Heart left ventricle (tissue), 16 donors: ENCODE data around the gene SLC10A4. TPM values are rescaled to one million over a fixed set of nuclear protein-coding genes. Genes with fewer than 3 reads are reported as not detected.
"Not testable (repeated sequence)": the region's sequence is repeated elsewhere in the genome, so short reads cannot be mapped to it uniquely, and the experiment has no call there.

Experiments
- ATAC-seq, 4 donors: fragments of 200-7000 bp; cut with Tn5 transposase; one replicate each; pipeline ENCODE4 v1.9.1; 2020 to 2022; ENCODE audit warnings: moderate library complexity in 4 of 4, mild to moderate bottlenecking in 3 of 4, moderate number of reproducible peaks in 1 of 4
- DNase-seq, 5 donors: peaks; one replicate each; pipeline ENCODE4 v3.0.0-alpha.2; 2020
- H3K27ac ChIP-seq, 12 donors: fragments of 200-600 bp; sonication (generic) in 4 of 12; one replicate each; pipeline versions ENCODE4 v1.5.0 to v1.8.0; 2016 to 2022; ENCODE audit warnings: mild to moderate bottlenecking in 2 of 12
- H3K27me3 ChIP-seq, 9 donors: fragments of 200-600 bp; sonication (generic) in 2 of 9; one replicate each; pipeline versions ENCODE4 v1.5.1 to v1.8.0; 2016 to 2022; ENCODE audit warnings: mild to moderate bottlenecking in 3 of 9
- H3K36me3 ChIP-seq, 9 donors: fragments of 200-600 bp; sonication (generic) in 2 of 9; one replicate each; pipeline versions ENCODE4 v1.5.0 to v1.8.0; 2018 to 2022; ENCODE audit warnings: mild to moderate bottlenecking in 2 of 9
- H3K4me1 ChIP-seq, 12 donors: fragments of 200-600 bp; sonication (generic) in 4 of 12; one replicate each; pipeline versions ENCODE4 v1.5.0 to v1.8.0; 2016 to 2022; ENCODE audit warnings: mild to moderate bottlenecking in 3 of 12
- H3K4me3 ChIP-seq, 12 donors: fragments of 200-600 bp; sonication (generic) in 4 of 12; one replicate each; pipeline versions ENCODE4 v1.5.0 to v1.8.0; 2017 to 2022; ENCODE audit warnings: mild to moderate bottlenecking in 9 of 12, moderate library complexity in 4 of 12
- H3K9me3 ChIP-seq, 12 donors: fragments of 200-600 bp; sonication (generic) in 4 of 12; one replicate each; pipeline versions ENCODE4 v1.5.0 to v1.8.0; 2016 to 2022; ENCODE audit warnings: mild to moderate bottlenecking in 1 of 12
- POLR2A ChIP-seq, 2 donors: fragments of 450-650 bp; IDR thresholded peaks; one replicate each; pipeline ENCODE4 v1.6.1; 2017; ENCODE audit warnings: antibody characterized with exemption in 2 of 2, mild to moderate bottlenecking in 2 of 2, moderate library complexity in 2 of 2
- WGBS, 4 donors: extraction: QIAGEN DNeasy Blood & Tissue Kit in 2 of 4; methylation state at CpG; one replicate each; pipeline versions ENCODE4 v1.1.5 to v1.1.7; 2013 to 2018; 5-methylcytosine and 5-hydroxymethylcytosine counted together
- intact Hi-C, 10 donors: fragments of 100-400 bp; cut with DNase I; formaldehyde crosslinking; loops; one replicate each; pipeline versions ENCODE4 v1.11.1 to v1.14.2; 2022
- long read RNA-seq, 3 donors: library from polyadenylated mRNA; unstranded; transcript quantifications; one replicate each; pipeline ENCODE4 v2.0.0, GENCODE V29; 2020 to 2021
- polyA plus RNA-seq, 2 donors: library from polyadenylated mRNA; stranded (reverse); fragments of 200-250 nt; gene quantifications; one replicate each; pipeline ENCODE4 v1.2.3, GENCODE V29; 2013
- total RNA-seq, 9 donors: library from RNA; depleted of rRNA in 2 of 9; stranded (reverse); fragments of >200 nt in 2 of 9; fragmentation: NEBNext Ultra II Directional in 3 of 9; extraction: Animal tissue kit (Norgen Biotek cat#: 25700) in 3 of 9; gene quantifications; one replicate each; pipeline versions ENCODE4 v1.1.0 to v1.2.4, GENCODE V29; 2016 to 2023
- TF ChIP-seq, protein P1 (sequence below), 12 donors: fragments of 200-600 bp; sonication (generic) in 4 of 12; IDR thresholded peaks; one replicate each; pipeline versions ENCODE4 v1.5.0 to v1.8.0; 2018 to 2022; ENCODE audit warnings: antibody characterized with exemption in 12 of 12, mild to moderate bottlenecking in 5 of 12
- donor health status: ischemic (EF 13 %, LVEDD 7.1; RV severe dilation, severe dysfunction).
- donor health status: healthy with polysubstance abuse.
- donor health status: DM: no; HTN: yes; CAD: no.
- donor health status: DM: no; HTN: no; CAD: no.
- donor health status: ischemic (EF 25% LVEDD 6.9; RV normal size, moderate dysfunction).
- donor health status: ischemic (EF 25% LVEDD 5.7; RV mildly dilated, moderate dysfunction).
- donor health status: healthy.
- donor health status: DM: yes; HTN: yes; CAD: no.
- donor health status: ischemic (EF 35%, LVEDD 5.7; RV mildly dilated, moderate dysfunction).
- donor health status: nonischemic (EF 11% LVEDD 7.7; RV severe dilation, severe dysfunction).
- donor health status: DM: yes; HTN: yes; CAD: no.
- donor health status: PGD.
- donor health status: ischemic (EF 29% LVEDD 5.4; RV normal size, mild dysfunction).
- donor health status: nonischemic (EF 23%, LVEDD 6.1; RV moderate dilation, normal function).

Gene SLC10A4
- total RNA-seq: under 1 TPM in 6 of 9 donors, not detected in 3; 0.16 to 0.45 (median 0.37) TPM
- polyA plus RNA-seq: under 1 TPM in 1 of 2 donors, not detected in 1; 0.15 TPM
- long read RNA-seq, donor 1: 0 reads
- long read RNA-seq, donor 2, partial matches to known transcripts: 0 of 1 reads
- long read RNA-seq, donor 2, other reads (novel, unspliced or antisense): 1 of 1 reads
- long read RNA-seq, donor 3, partial matches to known transcripts: 0 of 2 reads
- long read RNA-seq, donor 3, other reads (novel, unspliced or antisense): 0 of 2 reads

DNA sequence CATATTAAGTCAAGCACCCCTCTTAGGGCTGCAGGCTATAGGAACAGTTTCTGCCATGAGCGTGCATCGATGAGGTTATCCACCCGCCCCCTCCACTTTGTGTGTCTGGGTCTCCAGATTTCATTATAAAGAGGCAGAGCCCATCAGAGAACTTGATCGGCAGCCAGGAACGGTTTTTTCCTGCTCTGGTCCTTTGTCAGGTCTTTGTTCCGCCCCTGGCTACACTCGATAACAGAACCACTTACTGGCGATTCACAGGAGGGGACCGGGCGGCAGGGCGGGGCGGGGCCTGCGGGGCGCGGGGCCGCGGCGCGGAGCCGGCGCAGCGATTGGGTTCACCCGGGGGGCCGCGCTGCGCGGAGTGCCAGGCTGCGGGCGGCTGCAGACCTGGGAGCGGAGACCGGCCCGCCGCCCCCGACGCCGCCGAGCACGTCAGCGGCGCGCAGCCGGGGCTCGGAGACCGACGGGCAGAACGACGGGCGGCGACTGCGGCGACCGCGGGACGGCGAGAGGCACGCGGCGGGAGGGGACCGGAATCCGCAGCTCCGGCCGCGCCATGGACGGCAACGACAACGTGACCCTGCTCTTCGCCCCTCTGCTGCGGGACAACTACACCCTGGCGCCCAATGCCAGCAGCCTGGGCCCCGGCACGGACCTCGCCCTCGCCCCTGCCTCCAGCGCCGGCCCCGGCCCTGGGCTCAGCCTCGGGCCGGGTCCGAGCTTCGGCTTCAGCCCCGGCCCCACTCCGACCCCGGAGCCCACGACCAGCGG is at the start of gene SLC10A4:
Gene SLC10A4 (plus strand): TSS at position 338 of the 771 bp plus-strand sequence. CDS start 219 bp downstream, at position 557.
- Histone ChIP-seq H3K4me3 (peak within 1 kb of the TSS; percentile 8 to 53 (median 44)), H3K9me3 (no peaks in the 10 kb centered on the region), H3K27ac (no peak within 1 kb of the TSS), H3K36me3 (no peaks in the 10 kb centered on the region), H3K27me3 (peaks cover 13 to 78% (median 41%) of the 10 kb centered on the region in 9 donors), H3K4me1 (peaks cover 0 to 16% (median 0%) of the 10 kb centered on the region in 12 donors)
- intact Hi-C loops: no loop called here
- DNase-seq: peak in 1 of 5 donors; percentile 28
- TF ChIP-seq, protein P1, sequence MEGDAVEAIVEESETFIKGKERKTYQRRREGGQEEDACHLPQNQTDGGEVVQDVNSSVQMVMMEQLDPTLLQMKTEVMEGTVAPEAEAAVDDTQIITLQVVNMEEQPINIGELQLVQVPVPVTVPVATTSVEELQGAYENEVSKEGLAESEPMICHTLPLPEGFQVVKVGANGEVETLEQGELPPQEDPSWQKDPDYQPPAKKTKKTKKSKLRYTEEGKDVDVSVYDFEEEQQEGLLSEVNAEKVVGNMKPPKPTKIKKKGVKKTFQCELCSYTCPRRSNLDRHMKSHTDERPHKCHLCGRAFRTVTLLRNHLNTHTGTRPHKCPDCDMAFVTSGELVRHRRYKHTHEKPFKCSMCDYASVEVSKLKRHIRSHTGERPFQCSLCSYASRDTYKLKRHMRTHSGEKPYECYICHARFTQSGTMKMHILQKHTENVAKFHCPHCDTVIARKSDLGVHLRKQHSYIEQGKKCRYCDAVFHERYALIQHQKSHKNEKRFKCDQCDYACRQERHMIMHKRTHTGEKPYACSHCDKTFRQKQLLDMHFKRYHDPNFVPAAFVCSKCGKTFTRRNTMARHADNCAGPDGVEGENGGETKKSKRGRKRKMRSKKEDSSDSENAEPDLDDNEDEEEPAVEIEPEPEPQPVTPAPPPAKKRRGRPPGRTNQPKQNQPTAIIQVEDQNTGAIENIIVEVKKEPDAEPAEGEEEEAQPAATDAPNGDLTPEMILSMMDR (IDR thresholded peaks at IDR 0.05): no peak
- no peak for TF ChIP-seq POLR2A (IDR thresholded peaks at IDR 0.05)
- 1 to 8% (median 3%) methylated on average over 14 to 85 of the region's 85 CpGs for whole genome bisulfite sequencing, 4 donors
- ATAC-seq: peak in 2 of 4 donors; percentile 31 to 38

GRCh38 chr4:48436318-48436717 is 46.8 kb upstream of the SLC10A4 start:
- Histone ChIP-seq H3K36me3 (no peaks in the 10 kb centered on the region), H3K4me1 (peaks cover 0 to 13% (median 0%) of the 10 kb centered on the region in 12 donors), H3K27ac (no peak overlapping the region), H3K27me3 (no peaks in the 10 kb centered on the region), H3K9me3 (no peaks in the 10 kb centered on the region), H3K4me3 (no peak overlapping the region)
- DNase-seq (no peak), ATAC-seq (no peak)
- TF ChIP-seq, protein P1 (IDR thresholded peaks at IDR 0.05): no peak
- no peak for TF ChIP-seq POLR2A (IDR thresholded peaks at IDR 0.05)
- 85 to 95% (median 91%) methylated on average over 1 of the region's 1 CpG for WGBS, 4 donors
- intact Hi-C loops: loop anchor here in 2 of 10 donors (10.0 kb wide), 2 partner anchors 122 to 528 kb away; no protein-coding TSS in a partner anchor

- ATAC-seq (peak in 1 of 4 donors; percentile 42), DNase-seq (peak in 2 of 5 donors; percentile 13 to 26)
- no peak overlapping the region for H3K27ac ChIP-seq
- no peak overlapping the region for H3K4me3 ChIP-seq
- no peaks in the 10 kb centered on the region for H3K9me3 ChIP-seq
- no peaks in the 10 kb centered on the region for H3K27me3 ChIP-seq
- intact Hi-C loops: loop anchor here in 6 of 10 donors (10.0 kb wide), 3 partner anchors 55 to 525 kb away; partner anchors contain the start of gene ZAR1 (in 2 of the 6)
- TF ChIP-seq, protein P1 (IDR thresholded peaks at IDR 0.05): no peak
- TF ChIP-seq POLR2A (IDR thresholded peaks at IDR 0.05): no peak
- 43 to 50% (median 50%) methylated on average over 2 of the region's 2 CpGs for WGBS, 4 donors
- no peaks in the 10 kb centered on the region for H3K36me3 ChIP-seq
- H3K4me1 ChIP-seq: peaks cover 0 to 10% (median 0%) of the 10 kb centered on the region in 12 donors
Measured at GRCh38 chr4:48439988-48440387, 43.2 kb upstream of the SLC10A4 start.

DNA sequence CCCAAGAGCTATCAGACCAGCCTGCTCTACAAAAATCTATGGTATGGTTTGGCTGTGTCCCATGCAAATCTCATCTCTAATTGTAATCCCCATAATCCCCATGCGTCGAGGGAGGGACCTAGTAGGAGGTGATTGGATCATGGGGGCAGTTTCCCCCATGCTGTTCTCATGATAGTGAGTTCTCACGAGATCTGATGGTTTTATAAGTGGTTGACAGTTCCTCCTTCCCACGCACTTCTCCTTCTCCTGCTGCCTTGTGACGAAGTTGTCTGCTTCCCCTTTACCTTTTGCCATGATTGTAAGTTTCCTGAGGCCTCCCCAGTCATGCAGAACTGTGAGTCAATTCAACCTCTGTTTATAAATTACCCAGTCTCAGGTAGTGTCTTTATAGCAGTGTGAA is 42.2 kb upstream of the SLC10A4 start:
- peaks cover 0 to 10% (median 0%) of the 10 kb centered on the region in 12 donors for H3K4me1 ChIP-seq

More for the DNA sequence above, 42.2 kb upstream of the SLC10A4 start:
- DNase-seq, H3K9me3 ChIP-seq, ATAC-seq, H3K4me3 ChIP-seq, H3K27me3 ChIP-seq, H3K36me3 ChIP-seq, H3K27ac ChIP-seq: not testable (repeated sequence)
- intact Hi-C loops: loop anchor here in 6 of 10 donors (10.0 kb wide), 2 partner anchors 54 to 524 kb away; partner anchors contain the start of gene ZAR1 (in 2 of the 6)
- WGBS, 4 donors: 74 to 83% (median 75%) methylated on average over 5 of the region's 5 CpGs
